ENCODE measurements around the gene SEMA3E.

GRCh38 chr7:83574616-83575015 lies 74.3 kb downstream of the SEMA3E start:
- no peak for TF ChIP-seq CTCF (IDR thresholded peaks at IDR 0.05; ENCODE audit: low read length)
- no peak for TF ChIP-seq EZH2 (IDR thresholded peaks at IDR 0.05; ENCODE audit: borderline replicate concordance, low read length)

Measured in OCI-LY1 (cell line).